Upper lobe of left lung (tissue), 4 donors: ENCODE results near the gene TUBB2A.

Source experiments
- CTCF ChIP-seq, 6 experiments: fragments of 450-650 bp in 4 of 6; fragments of 200-600 bp in 2 of 6; sonication (generic) in 2 of 6; IDR thresholded peaks; one replicate each; pipeline ENCODE4 v1.5.1; 2016 to 2019; ENCODE audit warnings: antibody characterized with exemption in 6 of 6
- POLR2A ChIP-seq, 4 donors: fragments of 450-650 bp; IDR thresholded peaks; one replicate each; pipeline ENCODE4 v1.5.1; 2016 to 2017; ENCODE audit warnings: antibody characterized with exemption in 4 of 4, mild to moderate bottlenecking in 2 of 4
- POLR2AphosphoS5 ChIP-seq, 2 donors: sonication (generic); formaldehyde crosslinking; IDR thresholded peaks; one replicate each; pipeline ENCODE4 v1.5.1; 2017; ENCODE audit warnings: antibody characterized with exemption in 2 of 2

- TF ChIP-seq POLR2A (IDR thresholded peaks at IDR 0.05), result peak in 1 of 4 donors; percentile 34
- no peak for TF ChIP-seq CTCF (IDR thresholded peaks at IDR 0.05)
- peak in 1 of 2 donors; percentile 8 for TF ChIP-seq POLR2AphosphoS5 (IDR thresholded peaks at IDR 0.05)
These were observed 18.0 kb downstream of the TUBB2A start for GRCh38 chr6:3139090-3139903.
